RKO (cell line): ENCODE results near the gene NAA38.

ENCODE experiments used
- DNase-seq: peaks from one replicate; pipeline ENCODE4 v3.0.0-alpha.2; 2016; ENCODE audit warnings: low spot score

The NAA38 gene

DNA sequence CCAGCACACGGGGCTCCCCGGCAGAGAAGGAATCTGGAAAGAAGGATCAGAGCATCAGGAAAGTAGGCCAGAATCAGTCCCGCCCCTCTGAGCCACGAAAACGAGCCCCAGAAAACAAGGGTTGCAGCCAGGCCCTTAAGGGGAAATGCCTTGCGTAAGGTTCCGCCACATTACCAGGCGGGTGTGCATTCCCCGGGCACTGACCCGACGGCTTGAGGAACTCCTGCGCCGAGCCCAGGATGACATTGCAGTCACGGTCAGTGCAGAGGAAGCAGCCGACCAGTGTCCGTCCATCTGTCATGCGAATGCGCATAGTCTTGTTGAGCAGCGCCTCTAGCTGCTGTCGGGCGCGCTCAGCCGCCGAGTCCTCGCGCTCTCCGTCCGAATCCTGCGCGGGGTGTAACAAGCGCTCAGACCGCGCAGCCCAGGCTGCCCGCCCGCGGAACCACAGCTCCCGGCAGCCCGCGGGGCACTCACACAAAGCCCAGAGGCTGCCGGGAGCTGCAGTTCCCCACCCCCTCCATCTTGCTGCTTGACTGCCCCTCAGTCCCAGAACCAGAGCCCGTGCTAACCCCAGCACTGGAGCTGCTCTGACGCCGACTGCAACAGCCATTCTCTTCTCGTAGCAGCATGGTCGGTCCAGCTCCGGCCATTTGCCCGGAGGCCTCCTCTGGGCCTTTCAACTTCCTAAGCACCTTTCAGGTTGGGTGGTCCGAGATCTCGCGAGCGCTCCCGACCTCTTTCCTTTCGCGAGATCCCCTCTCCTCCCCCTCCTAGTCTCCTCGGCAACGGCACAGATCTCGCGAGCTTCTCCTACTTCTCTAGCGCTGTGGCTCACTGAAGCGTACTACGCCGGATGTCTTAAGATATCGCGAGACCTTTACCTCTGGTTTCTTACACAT, at the start of gene NAA38:
NAA38 (minus strand) TSS at position 749 of the 902 bp plus-strand sequence; CDS start at position 653, 96 bp downstream.
- DNase-seq, result peak; percentile 100

DNA sequence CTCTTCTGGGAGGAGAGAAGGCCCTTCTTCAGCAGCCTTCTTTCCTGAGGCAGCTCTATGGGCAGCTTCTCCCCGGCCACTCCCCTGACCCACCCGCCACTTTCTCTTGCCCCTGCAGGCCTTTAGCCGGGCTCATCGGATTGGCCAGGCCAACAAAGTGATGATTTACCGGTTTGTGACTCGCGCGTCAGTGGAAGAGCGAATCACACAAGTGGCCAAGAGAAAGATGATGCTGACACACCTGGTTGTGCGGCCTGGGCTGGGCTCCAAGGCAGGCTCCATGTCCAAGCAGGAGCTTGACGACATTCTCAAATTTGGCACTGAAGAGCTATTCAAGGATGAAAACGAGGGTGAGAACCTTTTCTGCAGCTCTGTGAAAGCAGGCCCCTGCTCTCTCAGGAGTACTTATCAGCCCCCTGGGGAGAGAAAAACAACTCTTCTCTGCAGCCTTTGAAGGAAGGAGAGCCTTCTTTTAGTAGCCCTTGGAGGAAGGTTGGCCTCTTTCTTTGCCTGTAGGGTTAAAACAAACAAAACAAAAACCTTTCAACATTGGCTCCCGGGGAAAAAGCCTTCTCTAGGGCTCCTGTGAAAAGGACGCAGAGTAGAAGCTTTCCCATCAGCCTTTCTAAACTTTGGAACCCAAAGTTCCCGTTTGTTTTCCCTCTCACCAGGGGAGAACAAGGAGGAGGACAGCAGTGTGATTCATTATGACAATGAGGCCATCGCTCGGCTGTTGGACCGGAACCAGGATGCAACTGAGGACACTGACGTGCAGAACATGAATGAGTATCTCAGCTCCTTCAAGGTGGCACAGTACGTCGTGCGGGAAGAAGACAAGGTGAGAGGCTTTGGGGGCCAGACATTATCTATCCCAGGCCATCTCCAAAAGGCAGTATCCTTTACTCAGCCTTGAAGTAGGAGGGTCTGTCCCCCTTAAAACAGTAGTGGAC, 46.1 kb upstream of the NAA38 start:
- no peak for DNase-seq

DNA sequence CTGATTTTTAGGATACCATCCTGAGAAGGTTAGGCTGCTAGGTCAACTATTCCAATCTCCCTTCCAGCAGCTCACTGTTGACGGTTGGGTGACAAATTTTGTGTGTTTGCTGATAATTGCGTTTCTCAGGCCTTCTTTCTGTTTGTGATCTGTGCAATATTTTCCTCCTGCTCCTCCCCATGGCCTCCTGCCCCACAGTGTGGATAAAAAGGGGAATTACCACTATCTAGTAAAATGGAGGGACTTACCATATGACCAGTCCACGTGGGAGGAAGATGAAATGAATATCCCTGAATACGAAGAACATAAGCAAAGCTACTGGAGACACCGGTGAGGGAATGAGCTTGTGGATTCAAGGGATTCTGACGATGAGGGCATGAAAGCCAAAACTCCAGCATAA, 40.4 kb upstream of the NAA38 start:
- peak; percentile 48 for DNase-seq

- no peak for DNase-seq
These were observed 39.7 kb upstream of the NAA38 start for GRCh38 chr17:7897090-7897489.

DNA sequence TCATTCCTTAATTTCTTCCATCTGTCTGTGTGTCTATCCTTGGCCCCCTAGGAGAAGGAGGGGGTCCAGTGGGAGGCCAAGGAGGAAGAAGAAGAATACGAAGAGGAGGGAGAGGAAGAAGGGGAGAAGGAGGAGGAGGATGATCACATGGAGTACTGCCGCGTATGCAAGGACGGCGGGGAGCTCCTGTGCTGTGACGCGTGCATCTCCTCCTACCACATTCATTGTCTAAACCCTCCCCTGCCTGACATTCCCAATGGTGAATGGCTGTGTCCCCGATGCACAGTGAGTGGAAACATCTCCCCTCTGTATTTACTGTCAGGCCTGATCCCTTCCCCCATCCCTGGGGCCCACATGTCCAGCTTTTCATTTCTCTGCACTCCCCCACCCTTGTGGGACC, 37.5 kb upstream of the NAA38 start:
- no peak for DNase-seq

- DNase-seq, result no peak
These were observed 36.9 kb upstream of the NAA38 start for GRCh38 chr17:7894226-7894625.

- DNase-seq, result no peak
These were observed 36.0 kb upstream of the NAA38 start for GRCh38 chr17:7893187-7893880.

GRCh38 chr17:7889166-7889955, 32.0 kb upstream of the NAA38 start:
- DNase-seq, result peak; percentile 53

DNA sequence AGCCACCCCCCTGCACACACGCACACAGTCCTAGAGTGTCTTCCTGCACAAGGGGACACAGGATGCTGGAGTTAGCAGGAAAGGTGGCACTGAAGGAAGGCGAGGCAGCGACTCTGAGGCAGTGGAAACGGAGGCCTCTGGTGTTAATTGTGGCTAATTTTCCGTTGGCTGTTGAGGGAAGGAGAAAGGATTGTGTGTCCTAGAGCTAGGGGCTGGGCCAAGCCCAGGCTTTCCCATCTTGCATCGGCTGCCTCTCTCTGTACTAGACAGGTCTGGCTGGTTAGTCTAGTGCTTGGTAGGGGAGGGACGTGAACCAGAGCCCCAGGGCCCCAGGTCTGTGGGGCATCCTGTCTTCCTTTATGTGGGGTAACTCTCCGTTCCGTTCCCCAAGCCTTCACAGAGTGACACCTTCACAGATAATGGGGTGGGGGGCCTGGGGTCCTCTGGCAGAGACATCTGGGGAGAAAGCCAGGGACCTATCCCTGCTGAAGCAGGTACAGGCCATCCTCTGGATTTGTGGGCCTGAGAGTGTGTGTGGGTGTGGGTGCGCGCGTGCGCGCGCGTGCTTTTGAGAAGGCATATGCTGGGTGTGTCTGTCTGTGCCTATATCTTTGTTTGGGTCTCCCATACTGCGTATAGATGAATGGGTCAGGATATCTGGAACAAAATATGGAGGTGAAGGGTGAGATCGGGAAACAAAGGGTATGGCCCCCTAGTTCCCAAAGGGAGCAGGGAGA, 31.0 kb upstream of the NAA38 start, which contains the start of gene CHD3:
CHD3 (plus strand) TSS at position 606 of the 737 bp plus-strand sequence. CDS start 212 bp downstream, outside the sequence.
- DNase-seq, result no peak

DNA sequence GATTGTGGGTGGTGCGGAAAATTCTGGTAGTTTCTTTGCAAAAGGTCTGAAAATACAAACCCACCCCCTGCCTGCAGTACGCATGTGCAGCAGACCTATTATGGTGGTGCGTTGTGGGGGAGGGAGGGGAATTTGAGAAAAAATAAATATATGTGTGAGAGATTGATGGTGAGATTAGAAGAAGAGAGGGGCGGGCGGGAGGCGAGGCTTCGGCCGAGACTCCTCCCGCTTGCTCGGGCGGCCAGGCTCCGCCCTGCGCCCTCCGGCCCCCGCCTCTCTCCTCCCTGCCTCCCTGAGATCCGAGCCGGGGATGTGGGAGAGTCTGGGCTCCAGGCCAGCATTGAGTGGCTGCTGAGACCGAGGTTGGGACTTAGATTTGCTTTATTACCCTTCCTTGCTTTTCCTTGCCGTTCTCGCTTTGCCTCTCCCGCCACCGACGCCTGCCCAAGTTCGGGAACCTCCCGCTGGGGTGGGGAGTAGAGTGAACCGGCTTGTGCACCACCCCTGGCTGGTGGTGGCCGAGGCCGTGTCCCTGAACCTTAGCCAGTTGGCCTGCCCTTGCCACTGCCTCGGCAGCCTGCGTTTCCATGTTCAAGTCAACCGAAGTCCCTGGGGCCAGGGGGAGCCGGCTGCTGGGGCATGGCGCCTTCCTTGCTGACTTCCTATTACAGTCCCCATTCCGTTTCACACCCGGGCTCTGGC, 30.3 kb upstream of the NAA38 start:
- DNase-seq, result no peak

DNA sequence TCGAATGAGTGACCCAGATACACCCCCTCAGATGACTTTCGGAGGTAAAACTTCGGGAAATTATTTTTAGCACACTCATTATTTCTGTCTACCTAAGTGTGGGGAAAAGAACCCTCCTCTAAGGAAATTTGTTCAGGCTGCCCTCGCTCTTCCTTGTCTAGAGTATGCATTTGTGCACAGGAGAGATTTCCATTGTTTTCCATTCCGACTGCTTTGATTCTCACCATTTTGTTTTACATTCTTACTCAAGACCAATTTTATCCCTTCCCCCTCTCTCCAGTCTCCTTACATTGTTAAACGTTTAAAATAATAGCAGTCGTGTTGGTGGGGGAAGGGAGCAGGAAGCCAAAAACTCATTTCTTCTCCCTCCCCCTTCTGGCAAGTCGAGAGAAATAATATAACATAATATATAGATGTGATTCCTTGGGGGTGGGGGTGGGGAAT, 29.7 kb upstream of the NAA38 start:
- DNase-seq, result peak; percentile 35

DNA sequence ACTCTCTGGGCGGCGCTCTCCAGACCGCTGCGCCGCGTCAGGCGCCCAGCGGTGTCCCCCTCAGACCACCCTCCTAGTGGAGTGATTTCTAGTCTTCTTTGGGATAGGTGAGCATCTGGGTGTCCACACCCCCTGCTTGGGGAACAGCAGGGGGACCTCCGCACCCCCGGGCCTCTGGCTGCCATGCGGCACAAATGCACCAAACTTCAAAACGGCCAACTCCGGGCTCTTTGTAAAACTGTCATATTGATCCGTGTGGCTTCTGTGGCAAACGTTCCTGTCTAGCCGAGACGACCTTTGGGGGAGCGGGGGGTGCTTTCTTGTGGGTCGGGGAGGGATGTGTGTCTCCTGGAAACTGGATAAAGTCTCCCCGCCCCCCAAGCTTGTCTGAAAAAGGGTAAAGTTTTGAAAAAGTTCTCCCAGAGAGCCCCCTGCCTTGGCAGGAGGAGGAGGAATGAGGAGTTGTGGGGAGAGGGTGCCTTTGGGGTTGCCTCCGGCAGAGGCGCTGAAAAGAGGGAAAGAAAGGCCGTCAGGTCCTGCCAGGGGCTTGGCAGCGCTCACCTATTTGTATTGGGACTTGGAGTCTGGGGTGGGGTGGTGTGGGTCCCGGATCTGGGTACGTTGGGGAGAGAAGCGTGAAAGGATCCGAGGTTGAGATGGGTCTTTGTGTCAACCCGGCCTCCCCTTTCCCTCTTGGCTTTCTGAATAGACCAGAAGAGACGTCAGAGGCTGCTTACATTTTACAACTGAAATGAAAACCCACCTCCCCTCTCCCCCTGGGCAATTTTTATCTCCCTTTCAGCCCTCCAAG, 29.1 kb upstream of the NAA38 start:
- DNase-seq, result no peak

GRCh38 chr17:7885367-7886226, 28.2 kb upstream of the NAA38 start:
- DNase-seq, result peak; percentile 64

- no peak for DNase-seq
These were observed 27.4 kb upstream of the NAA38 start for GRCh38 chr17:7884581-7885366.

DNA sequence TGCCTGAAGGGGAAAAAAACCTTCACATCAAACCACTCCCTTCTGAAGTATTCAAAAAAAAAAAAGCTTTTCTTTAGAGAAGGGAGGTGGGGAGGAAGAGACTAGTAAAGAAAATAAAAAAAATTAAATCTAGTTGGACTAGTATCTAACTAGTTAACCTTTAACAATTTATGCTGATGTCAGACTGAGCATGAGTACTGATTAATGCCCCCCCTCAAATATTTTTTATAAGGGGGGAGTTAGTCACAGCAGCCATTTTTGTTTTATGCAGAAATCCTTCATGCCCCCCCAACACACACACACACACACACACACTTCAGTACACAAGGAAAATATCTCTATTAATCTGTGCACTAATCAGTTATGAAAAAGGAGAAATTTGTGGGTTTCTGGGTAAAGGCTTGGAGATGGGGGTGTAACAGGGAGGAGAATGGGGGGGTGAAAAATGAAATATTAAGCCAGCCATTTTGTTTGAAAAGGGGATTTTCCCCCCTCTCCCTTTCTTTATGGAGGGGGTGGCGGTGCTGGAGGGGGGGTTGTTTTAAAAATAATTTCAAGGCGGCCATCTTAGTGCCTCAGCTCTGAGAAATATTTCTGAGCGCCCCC, 26.5 kb upstream of the NAA38 start:
- DNase-seq, result peak; percentile 68

- DNase-seq, result no peak
These were observed 25.3 kb upstream of the NAA38 start for GRCh38 chr17:7882629-7883028.

DNA sequence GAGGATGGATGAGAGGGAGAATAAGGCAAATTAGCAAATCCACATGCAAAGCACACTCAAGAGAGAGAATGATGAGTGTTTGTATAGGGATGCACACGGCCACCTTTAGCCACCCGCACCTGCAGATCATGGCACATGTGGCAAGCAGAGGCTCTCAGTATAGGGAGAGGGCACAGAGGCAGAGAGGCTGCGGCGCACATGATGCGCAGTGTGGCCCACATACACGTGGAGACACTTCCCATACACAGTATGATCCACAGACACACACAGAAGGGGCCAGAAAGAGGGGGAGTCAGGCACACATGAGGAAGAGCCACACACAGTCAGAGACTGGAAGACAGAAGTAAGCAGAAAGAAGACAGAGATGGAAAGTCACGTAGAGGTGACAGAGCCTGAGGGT, 24.7 kb upstream of the NAA38 start:
- DNase-seq, result no peak
